CD4-positive, alpha-beta T cell (primary cell): ENCODE data around the gene PCDH9. TPM values are rescaled to one million over a fixed set of nuclear protein-coding genes. Genes with fewer than 3 reads are reported as not detected.
"Not testable (repeated sequence)": the region's sequence is repeated elsewhere in the genome, so short reads cannot be mapped to it uniquely, and the experiment has no call there.

Experiments
- ATAC-seq: fragments of 200-7000 bp; cut with Tn5 transposase; one replicate; pipeline ENCODE4 v1.10.0; 2022; ENCODE audit warnings: mild to moderate bottlenecking; ENCODE audit not compliant: poor library complexity
- CTCF ChIA-PET: fragments of 350-600 bp; sonication (Branson Sonifier 250); formaldehyde crosslinking; loops from one replicate; lab custom pipeline; 2021; ENCODE audit warnings: antibody characterized with exemption, inconsistent platforms; lab: Charles Lee
- POLR2A ChIA-PET: fragments of 350-600 bp; sonication (Branson Sonifier 250); formaldehyde crosslinking; loops from one replicate; lab custom pipeline; 2021; ENCODE audit warnings: antibody characterized with exemption, inconsistent platforms; lab: Charles Lee
- DNase-seq, 14 experiments: peaks; one replicate each; pipeline ENCODE4 v3.0.0-alpha.2; 2013 to 2020; ENCODE audit warnings: mixed read lengths in 2 of 14
- H3K27ac ChIP-seq, 2 donors: one replicate each; pipeline versions ENCODE4 v1.5.1 to v1.7.0; 2013; ENCODE audit warnings: low read length in 2 of 2, low read depth in 1 of 2, mild to moderate bottlenecking in 1 of 2
- H3K27me3 ChIP-seq, 2 experiments: 1 replicate in 1 of 2; 2 replicates in 1 of 2; pipeline versions ENCODE4 v1.6.1 to v1.7.0; 2013; ENCODE audit warnings: low read length in 2 of 2, control low read depth in 1 of 2, mild to moderate bottlenecking in 1 of 2, moderate library complexity in 1 of 2; ENCODE audit not compliant: insufficient read depth in 2 of 2, control insufficient read depth in 1 of 2
- H3K36me3 ChIP-seq: one replicate; pipeline ENCODE4 v1.6.1; 2013; ENCODE audit warnings: low read length, control low read depth; ENCODE audit not compliant: insufficient read depth
- H3K4me1 ChIP-seq: one replicate; pipeline ENCODE4 v1.6.1; 2013; ENCODE audit warnings: low read length, control low read depth; ENCODE audit not compliant: insufficient read depth
- H3K4me3 ChIP-seq: one replicate; pipeline ENCODE4 v1.5.1; 2013; ENCODE audit warnings: mild to moderate bottlenecking, low read length, moderate library complexity
- H3K9me3 ChIP-seq, 2 experiments: 1 replicate in 1 of 2; 2 replicates in 1 of 2; pipeline versions ENCODE4 v1.6.1 to v1.7.0; 2013; ENCODE audit warnings: low read length in 2 of 2, mild to moderate bottlenecking in 2 of 2, control low read depth in 1 of 2, moderate library complexity in 1 of 2; ENCODE audit not compliant: control insufficient read depth in 1 of 2, insufficient read depth in 1 of 2
- H3K27ac Mint-ChIP-seq: one replicate; pipeline ENCODE4 v1.8.0; 2020; ENCODE audit warnings: mixed read lengths
- H3K27me3 Mint-ChIP-seq: one replicate; pipeline ENCODE4 v1.8.0; 2021; ENCODE audit warnings: mixed read lengths
- H3K36me3 Mint-ChIP-seq: one replicate; pipeline ENCODE4 v1.8.0; 2021; ENCODE audit warnings: low read depth, mixed read lengths
- H3K4me1 Mint-ChIP-seq: one replicate; pipeline ENCODE4 v1.8.0; 2021; ENCODE audit warnings: low read depth, mixed read lengths
- H3K4me3 Mint-ChIP-seq: one replicate; pipeline ENCODE4 v1.8.0; 2020; ENCODE audit warnings: mild to moderate bottlenecking, mixed read lengths
- H3K9me3 Mint-ChIP-seq: one replicate; pipeline ENCODE4 v1.8.0; 2020; ENCODE audit warnings: mixed read lengths
- CTCF ChIP-seq: fragments of 200-600 bp; IDR thresholded peaks from one replicate; pipeline ENCODE4 v1.8.0; 2022; ENCODE audit warnings: antibody characterized with exemption, mild to moderate bottlenecking
- intact Hi-C, 2 experiments: fragments of 100-400 bp; cut with DNase I in 1 of 2; cut with micrococcal nuclease in 1 of 2; formaldehyde crosslinking; loops; one replicate each; pipeline versions ENCODE4 v1.15.1 to v1.9.0; 2023 to 2025; cut with DNase I, micrococcal nuclease
- total RNA-seq, 174 experiments: library from RNA in 2 of 174; stranded (reverse) in 2 of 174; gene quantifications; one replicate each; pipeline ENCODE4 v1.2.3 and lab custom pipeline; 2021 to 2026

The PCDH9 gene
- total RNA-seq, 2 experiments from 2014 or later, result 0.08 to 0.19 TPM

- Mint-ChIP-seq H3K36me3 (no peaks in the 10 kb centered on the region), H3K4me3 (no peak overlapping the region), H3K27ac (no peak overlapping the region), H3K9me3 (peaks cover 3% of the 10 kb centered on the region), H3K4me1 (no peaks in the 10 kb centered on the region), H3K27me3 (no peaks in the 10 kb centered on the region)
- intact Hi-C loops, result no loop called here
- H3K4me1 ChIP-seq, result no peaks in the 10 kb centered on the region
- TF ChIP-seq CTCF, result no peak
- DNase-seq (no peak), ATAC-seq (no peak)
- H3K9me3 ChIP-seq, result peaks cover 0 to 5% of the 10 kb centered on the region in 2 experiments
- POLR2A ChIA-PET, result no interaction called here
- CTCF ChIA-PET, result no interaction called here
- no peaks in the 10 kb centered on the region for H3K27me3 ChIP-seq
- H3K36me3 ChIP-seq, result no peaks in the 10 kb centered on the region
- H3K27ac ChIP-seq, result no peak overlapping the region
- H3K4me3 ChIP-seq, result no peak overlapping the region
Measured at GRCh38 chr13:66775196-66775595, 454.9 kb downstream of the PCDH9 start.

DNA sequence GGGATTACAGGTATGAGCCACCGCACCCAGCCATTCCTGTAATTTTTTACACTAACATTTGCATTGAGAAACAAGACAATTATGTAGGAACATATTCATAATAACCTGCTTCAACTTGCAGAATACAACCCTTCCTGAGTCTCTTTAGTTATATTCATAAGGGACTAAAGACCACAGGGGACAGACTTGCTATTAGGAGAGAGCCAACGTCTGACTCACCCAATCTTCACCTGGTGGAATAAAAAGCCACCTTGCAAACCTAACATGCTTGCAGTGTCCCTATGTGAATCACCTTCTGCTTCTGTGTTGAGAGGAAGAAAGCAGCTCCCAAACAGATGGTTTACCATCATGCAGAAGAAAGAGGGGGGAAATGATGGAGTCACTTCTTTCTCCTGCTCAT lies 456.1 kb downstream of the PCDH9 start:
- peaks cover 0 to 5% of the 10 kb centered on the region in 2 experiments for H3K9me3 ChIP-seq
- H3K27ac Mint-ChIP-seq, result no peak overlapping the region
- no peak for DNase-seq
- H3K9me3 Mint-ChIP-seq, result peaks cover 3% of the 10 kb centered on the region
- H3K4me1 ChIP-seq, result no peaks in the 10 kb centered on the region
- no peak for TF ChIP-seq CTCF
- no peak overlapping the region for H3K27ac ChIP-seq
- POLR2A ChIA-PET, result no interaction called here
- H3K27me3 Mint-ChIP-seq, result no peaks in the 10 kb centered on the region
- H3K27me3 ChIP-seq, result no peaks in the 10 kb centered on the region
- no peaks in the 10 kb centered on the region for H3K36me3 ChIP-seq
- CTCF ChIA-PET, result no interaction called here
- H3K4me1 Mint-ChIP-seq, result no peaks in the 10 kb centered on the region
- no peak for ATAC-seq
- H3K4me3 ChIP-seq, result no peak overlapping the region
- H3K36me3 Mint-ChIP-seq, result no peaks in the 10 kb centered on the region
- intact Hi-C loops, result no loop called here
- no peak overlapping the region for H3K4me3 Mint-ChIP-seq

DNA sequence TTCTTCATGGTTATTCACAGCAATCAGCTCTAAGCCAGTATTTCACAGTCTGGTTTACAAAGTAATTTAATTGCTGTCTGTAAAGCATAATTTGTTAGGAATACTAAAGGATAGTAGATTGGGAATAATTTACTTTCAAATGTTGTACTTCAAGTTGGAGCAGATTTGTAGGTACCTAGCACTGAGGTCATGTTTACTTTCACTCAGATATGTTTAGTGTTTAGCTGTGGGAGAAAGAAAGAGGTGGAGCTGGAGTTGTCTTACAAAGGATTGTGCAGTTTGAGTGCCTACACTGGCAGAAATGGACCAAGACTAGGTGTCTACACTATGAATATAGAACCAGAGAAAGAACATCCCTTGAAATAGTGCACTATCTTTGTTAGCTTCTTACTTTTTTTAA lies 464.6 kb downstream of the PCDH9 start:
- peaks cover 8% of the 10 kb centered on the region for H3K9me3 Mint-ChIP-seq
- DNase-seq, result no peak
- H3K4me1 ChIP-seq, result no peaks in the 10 kb centered on the region
- no peaks in the 10 kb centered on the region for H3K36me3 ChIP-seq
- no peaks in the 10 kb centered on the region for H3K27me3 ChIP-seq
- H3K27me3 Mint-ChIP-seq, result no peaks in the 10 kb centered on the region
- H3K36me3 Mint-ChIP-seq, result peaks cover 5% of the 10 kb centered on the region
- no peak overlapping the region for H3K27ac Mint-ChIP-seq
- H3K4me3 Mint-ChIP-seq, result no peak overlapping the region
- no peak overlapping the region for H3K4me3 ChIP-seq
- ChIA-PET CTCF (no interaction called here), POLR2A (no interaction called here)
- H3K4me1 Mint-ChIP-seq, result no peaks in the 10 kb centered on the region
- intact Hi-C loops, result no loop called here
- no peak for ATAC-seq
- H3K9me3 ChIP-seq, result peaks cover 0 to 17% of the 10 kb centered on the region in 2 experiments
- no peak for TF ChIP-seq CTCF
- no peak overlapping the region for H3K27ac ChIP-seq

GRCh38 chr13:66760678-66761077 lies 469.5 kb downstream of the PCDH9 start:
- H3K4me1 ChIP-seq, H3K27me3 ChIP-seq, H3K4me1 Mint-ChIP-seq, H3K27me3 Mint-ChIP-seq, intact Hi-C loops, H3K4me3 ChIP-seq, H3K27ac ChIP-seq, H3K27ac Mint-ChIP-seq, H3K36me3 ChIP-seq, ATAC-seq, POLR2A ChIA-PET, DNase-seq, CTCF ChIA-PET, H3K36me3 Mint-ChIP-seq, H3K4me3 Mint-ChIP-seq: not testable (repeated sequence)
- H3K9me3 ChIP-seq, result peaks cover 0 to 22% of the 10 kb centered on the region in 2 experiments
- H3K9me3 Mint-ChIP-seq, result peaks cover 13% of the 10 kb centered on the region
